PC-9 (cell line): ENCODE results near the gene DLGAP1. TPM values are rescaled to one million over a fixed set of nuclear protein-coding genes. Genes with fewer than 3 reads are reported as not detected.

Experiments
- BruUV-seq: library from RNA; stranded (reverse); fragments of 400-500 nt; replicated peaks from 2 replicates; lab custom pipeline; 2021; lab: Mats Ljungman, UMichigan
- CTCF ChIA-PET: fragments of 300-600 bp; sonication (Branson Sonifier 250); formaldehyde crosslinking; loops from one replicate; lab custom pipeline; 2022; ENCODE audit warnings: antibody characterized with exemption; lab: Charles Lee
- POLR2A ChIA-PET: fragments of 300-600 bp; sonication (Branson Sonifier 250); formaldehyde crosslinking; loops from one replicate; lab custom pipeline; 2022; ENCODE audit warnings: antibody characterized with exemption; ENCODE audit not compliant: unreplicated experiment; lab: Charles Lee
- DNase-seq, 2 experiments: peaks; one replicate each; pipeline versions ENCODE4 v3.0.0 to v3.0.0-alpha.2; 2015 to 2022; ENCODE audit warnings: mixed read lengths in 1 of 2
- H2AFZ ChIP-seq: fragments of 200-600 bp; sonication (generic); 2 replicates; pipeline ENCODE4 v1.8.1; 2017; ENCODE audit warnings: antibody characterized with exemption
- H3F3A ChIP-seq: fragments of 200-600 bp; sonication (generic); 2 replicates; pipeline ENCODE4 v1.8.1; 2017; ENCODE audit warnings: antibody characterized with exemption, mild to moderate bottlenecking, low read depth; ENCODE audit not compliant: insufficient read depth
- H3K27ac ChIP-seq: fragments of 200-600 bp; sonication (generic); 2 replicates; pipeline ENCODE4 v1.6.1; 2016; ENCODE audit warnings: mixed run types
- H3K27me3 ChIP-seq: fragments of 200-600 bp; sonication (generic); 2 replicates; pipeline ENCODE4 v1.6.1; 2016; ENCODE audit warnings: low read depth, mixed run types; ENCODE audit not compliant: insufficient read depth
- H3K36me3 ChIP-seq: fragments of 200-600 bp; sonication (generic); 2 replicates; pipeline ENCODE4 v1.6.1; 2016; ENCODE audit warnings: low read depth, mixed run types
- H3K4me1 ChIP-seq: fragments of 200-600 bp; sonication (generic); replicated peaks from 2 replicates; pipeline ENCODE4 v1.6.1; 2016; ENCODE audit warnings: mixed run types; ENCODE audit not compliant: insufficient read depth
- H3K4me2 ChIP-seq: fragments of 200-600 bp; sonication (generic); 2 replicates; pipeline ENCODE4 v1.6.1; 2017; ENCODE audit warnings: mixed run types
- H3K4me3 ChIP-seq: fragments of 200-600 bp; sonication (generic); 2 replicates; pipeline ENCODE4 v1.6.1; 2016; ENCODE audit warnings: mixed run types
- H3K79me2 ChIP-seq: fragments of 200-600 bp; sonication (generic); 2 replicates; pipeline ENCODE4 v1.6.1; 2017; ENCODE audit warnings: low read depth, mixed run types
- H3K9me2 ChIP-seq: fragments of 200-600 bp; sonication (generic); 2 replicates; pipeline ENCODE4 v1.8.1; 2017; ENCODE audit warnings: mild to moderate bottlenecking; ENCODE audit not compliant: insufficient read depth
- H3K9me3 ChIP-seq: fragments of 200-600 bp; sonication (generic); 2 replicates; pipeline ENCODE4 v1.8.1; 2016; ENCODE audit warnings: low read depth; ENCODE audit not compliant: insufficient read depth
- H4K20me1 ChIP-seq: fragments of 200-600 bp; sonication (generic); 2 replicates; pipeline ENCODE4 v1.8.1; 2017; ENCODE audit not compliant: insufficient read depth
- CTCF ChIP-seq: fragments of 200-600 bp; sonication (generic); conservative IDR thresholded peaks from 2 replicates; pipeline ENCODE4 v1.6.1; 2017; ENCODE audit warnings: mixed run types, antibody characterized with exemption, mild to moderate bottlenecking, moderate library complexity
- EZH2 ChIP-seq: fragments of 200-600 bp; sonication (generic); IDR thresholded peaks from 2 replicates; pipeline ENCODE4 v1.8.0; 2017; ENCODE audit warnings: antibody characterized with exemption, low read depth
- intact Hi-C: fragments of 100-400 bp; cut with micrococcal nuclease; formaldehyde crosslinking; loops from one replicate; pipeline ENCODE4 v1.10.0; 2022; ENCODE audit not compliant: unreplicated experiment
- total RNA-seq: library from RNA; stranded (reverse); gene quantifications from 2 replicates; pipeline ENCODE4 v1.2.3, GENCODE V29; 2021

Gene DLGAP1
- total RNA-seq, 1 experiment from 2014 or later = not detected

- no peak overlapping the region for H3K4me3 ChIP-seq
- H3K27me3 ChIP-seq = no peaks in the 10 kb centered on the region
- no peaks in the 10 kb centered on the region for H3K36me3 ChIP-seq
- H4K20me1 ChIP-seq = no peaks in the 10 kb centered on the region
- POLR2A ChIA-PET = no interaction called here
- H3K4me2 ChIP-seq = no peak overlapping the region
- DNase-seq = no peak
- H3F3A ChIP-seq = no peaks in the 10 kb centered on the region
- no TSS peak for BruUV-seq
- no peaks in the 10 kb centered on the region for H3K9me3 ChIP-seq
- intact Hi-C loops = no loop called here
- H2AFZ ChIP-seq = no peak overlapping the region
- no peaks in the 10 kb centered on the region for H3K4me1 ChIP-seq
- no peak overlapping the region for H3K27ac ChIP-seq
- CTCF ChIA-PET = no interaction called here
- no peaks in the 10 kb centered on the region for H3K79me2 ChIP-seq
- no peak for TF ChIP-seq CTCF
- TF ChIP-seq EZH2 = no peak
- no peaks in the 10 kb centered on the region for H3K9me2 ChIP-seq
Measured at GRCh38 chr18:4454537-4455112, 482 bp downstream of the DLGAP1 start.

DNA sequence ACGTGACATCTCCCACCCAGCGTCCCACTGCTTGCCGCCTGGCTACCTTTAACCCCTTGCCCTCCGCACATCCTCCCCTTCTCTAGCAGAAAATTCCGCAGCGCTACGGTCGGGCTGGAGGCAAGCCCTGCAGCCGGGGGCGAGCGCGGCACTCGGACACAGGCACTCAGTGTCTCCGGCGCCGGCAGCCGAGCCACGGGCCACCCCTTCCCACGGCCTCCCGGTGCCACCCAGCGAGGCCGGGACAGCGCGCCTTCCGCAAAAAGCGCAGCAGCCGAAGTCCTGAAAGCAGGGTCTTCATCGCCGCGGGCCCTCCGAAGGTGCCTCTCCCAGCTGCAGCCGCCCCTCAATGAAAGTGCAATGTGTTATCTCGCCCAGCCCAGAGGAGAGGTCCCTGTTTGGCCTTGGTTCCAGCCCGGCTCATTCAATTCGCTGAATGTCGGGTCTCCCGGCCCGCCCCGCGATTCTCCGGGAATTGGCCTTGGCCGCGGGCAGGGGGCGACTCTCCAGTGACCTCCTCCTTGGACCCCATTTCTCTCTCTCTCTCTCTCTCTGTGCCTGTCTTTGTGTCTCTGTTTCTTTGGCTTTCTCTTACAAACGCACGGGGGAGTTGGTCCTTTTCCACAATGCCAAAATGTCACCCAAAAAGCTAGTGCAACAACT lies 1.1 kb downstream of the DLGAP1 start:
- H3K27ac ChIP-seq = no peak overlapping the region
- H3K27me3 ChIP-seq = no peaks in the 10 kb centered on the region
- no peak for TF ChIP-seq EZH2
- TF ChIP-seq CTCF = no peak
- ChIA-PET CTCF (no interaction called here), POLR2A (no interaction called here)
- no peaks in the 10 kb centered on the region for H3K9me3 ChIP-seq
- H3K4me3 ChIP-seq = no peak overlapping the region
- H3K4me1 ChIP-seq = no peaks in the 10 kb centered on the region
- H3K4me2 ChIP-seq = no peak overlapping the region
- no peaks in the 10 kb centered on the region for H4K20me1 ChIP-seq
- BruUV-seq = no TSS peak
- DNase-seq = no peak
- H2AFZ ChIP-seq = no peak overlapping the region
- H3K9me2 ChIP-seq = no peaks in the 10 kb centered on the region
- H3K79me2 ChIP-seq = no peaks in the 10 kb centered on the region
- no peaks in the 10 kb centered on the region for H3K36me3 ChIP-seq
- intact Hi-C loops = no loop called here
- no peaks in the 10 kb centered on the region for H3F3A ChIP-seq

DNA sequence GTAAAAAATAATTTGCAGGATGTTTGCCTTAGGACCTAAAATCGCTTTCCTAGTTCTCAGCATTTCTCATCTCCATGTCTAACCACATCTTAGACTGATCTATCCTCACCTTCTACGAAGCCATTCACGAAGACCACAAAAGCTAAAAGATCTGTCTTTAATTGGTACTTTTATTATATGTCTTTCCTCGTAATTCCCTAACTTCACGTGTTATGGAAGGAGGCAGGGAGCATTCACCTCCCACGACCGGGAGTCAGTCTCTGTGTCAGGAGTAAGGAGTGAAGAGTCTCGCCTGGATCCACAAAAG lies 1.6 kb downstream of the DLGAP1 start:
- no peak for TF ChIP-seq EZH2
- no peak for TF ChIP-seq CTCF
- no peak for DNase-seq
- BruUV-seq = no TSS peak
- Histone ChIP-seq H3K4me2 (no peak overlapping the region), H3K79me2 (no peaks in the 10 kb centered on the region), H3F3A (no peaks in the 10 kb centered on the region), H4K20me1 (no peaks in the 10 kb centered on the region), H3K4me3 (no peak overlapping the region), H3K27ac (no peak overlapping the region), H3K9me2 (no peaks in the 10 kb centered on the region), H3K27me3 (no peaks in the 10 kb centered on the region), H3K36me3 (no peaks in the 10 kb centered on the region), H2AFZ (no peak overlapping the region), H3K4me1 (no peaks in the 10 kb centered on the region), H3K9me3 (no peaks in the 10 kb centered on the region)
- intact Hi-C loops = no loop called here
- ChIA-PET CTCF (no interaction called here), POLR2A (no interaction called here)
